K562 (cell line): ENCODE results near the gene MARK2. TPM values are rescaled to one million over a fixed set of nuclear protein-coding genes. Genes with fewer than 3 reads are reported as not detected.

Experiments
- BCL6 ChIP-seq: fragments of 250-450 bp; sonication (Bioruptor Pico); IDR thresholded peaks from 2 replicates; pipeline ENCODE4 v1.4.0; 2020
- CEBPG ChIP-seq, 3 experiments: fragments of 200-800 bp in 1 of 3; sonication (Bioruptor generic) in 1 of 3; sonication (generic) in 1 of 3; formaldehyde crosslinking in 1 of 3; IDR thresholded peaks in 2 of 3; conservative IDR thresholded peaks in 1 of 3; 2 replicates each; pipeline versions ENCODE4 v1.6.1 to v1.8.0; 2016 to 2022; ENCODE audit warnings: missing compliant biosample characterization in 2 of 3, missing genetic modification characterization in 2 of 3, mild to moderate bottlenecking in 1 of 3, missing genetic modification reagents in 1 of 3
- CEBPZ ChIP-seq: fragments of 150-350 bp; IDR thresholded peaks from 2 replicates; pipeline ENCODE4 v1.6.1; 2014; ENCODE audit warnings: low read depth, mild to moderate bottlenecking, low read length, borderline replicate concordance
- CHD1 ChIP-seq: fragments of 200-600 bp; sonication (generic); IDR thresholded peaks from one replicate; pipeline ENCODE4 v1.6.1; 2012; ENCODE audit warnings: mild to moderate bottlenecking, moderate library complexity, low read length, inconsistent platforms
- CHD2 ChIP-seq: IDR thresholded peaks from 2 replicates; pipeline ENCODE4 v1.6.1; 2011; ENCODE audit warnings: low read depth, low read length
- COPS2 ChIP-seq: fragments of 450-650 bp; conservative IDR thresholded peaks from 2 replicates; pipeline ENCODE4 v1.6.1; 2016; ENCODE audit warnings: mild to moderate bottlenecking, moderate library complexity
- DIDO1 ChIP-seq: fragments of 450-650 bp; IDR thresholded peaks from 2 replicates; pipeline ENCODE4 v1.6.1; 2016; ENCODE audit warnings: low read depth, missing biosample characterization, missing genetic modification characterization
- ESRRA ChIP-seq: fragments of 450-650 bp; IDR thresholded peaks from 2 replicates; pipeline ENCODE4 v1.6.1; 2014; ENCODE audit warnings: low read depth, mild to moderate bottlenecking, moderate library complexity, borderline replicate concordance
- FOXK1 ChIP-seq: sonication (generic); formaldehyde crosslinking; IDR thresholded peaks from 2 replicates; pipeline ENCODE4 v1.8.0; 2022; ENCODE audit warnings: missing genetic modification reagents, mild to moderate bottlenecking, borderline replicate concordance
- GATAD2B ChIP-seq: fragments of 450-650 bp; IDR thresholded peaks from 2 replicates; pipeline ENCODE4 v1.6.1; 2017; ENCODE audit warnings: mild to moderate bottlenecking, borderline replicate concordance
- HCFC1 ChIP-seq: IDR thresholded peaks from 2 replicates; pipeline ENCODE4 v1.6.1; 2012; ENCODE audit warnings: low read depth, low read length, improper control_type of control experiment
- HOXB6 ChIP-seq: fragments of 250-450 bp; sonication (Bioruptor Pico); IDR thresholded peaks from 2 replicates; pipeline ENCODE4 v1.5.1; 2022; ENCODE audit warnings: mild to moderate bottlenecking, borderline replicate concordance
- LCOR ChIP-seq: sonication (generic); formaldehyde crosslinking; IDR thresholded peaks from 2 replicates; pipeline ENCODE4 v1.8.0; 2022; ENCODE audit warnings: mild to moderate bottlenecking, missing genetic modification reagents
- NFIC ChIP-seq: fragments of 450-650 bp; IDR thresholded peaks from 2 replicates; pipeline ENCODE4 v1.6.1; 2017; ENCODE audit warnings: mild to moderate bottlenecking, inconsistent platforms
- NR1H2 ChIP-seq: sonication (generic); formaldehyde crosslinking; IDR thresholded peaks from 2 replicates; pipeline ENCODE4 v1.4.0; 2020; ENCODE audit warnings: mild to moderate bottlenecking, missing genetic modification reagents
- NR3C1 ChIP-seq: sonication (generic); formaldehyde crosslinking; IDR thresholded peaks from 2 replicates; pipeline ENCODE4 v1.8.1; 2022; ENCODE audit warnings: missing genetic modification reagents
- U2AF1 ChIP-seq: fragments of 200-400 bp; formaldehyde crosslinking; optimal IDR thresholded peaks from 2 replicates; pipeline ENCODE3; 2017; ENCODE audit warnings: mild to moderate bottlenecking, low read depth, low read length, moderate library complexity
- UBTF ChIP-seq, 2 experiments: IDR thresholded peaks; 2 replicates each; pipeline ENCODE4 v1.6.1; 2012; ENCODE audit warnings: improper control_type of control experiment in 2 of 2, low read depth in 2 of 2, low read length in 2 of 2, borderline replicate concordance in 1 of 2
- ZBTB7A ChIP-seq: IDR thresholded peaks from 2 replicates; pipeline ENCODE4 v1.6.1; 2011; ENCODE audit warnings: low read depth, mild to moderate bottlenecking, low read length, moderate library complexity, borderline replicate concordance; ENCODE audit not compliant: control insufficient read depth
- ZNF263 ChIP-seq: sonication (generic); formaldehyde crosslinking; IDR thresholded peaks from 2 replicates; pipeline ENCODE4 v1.8.0; 2022; ENCODE audit warnings: mild to moderate bottlenecking, missing genetic modification reagents, borderline replicate concordance
- polyA plus RNA-seq, 8 experiments: library from polyadenylated mRNA; depleted of rRNA in 4 of 8; stranded (reverse) in 5 of 8; unstranded in 3 of 8; fragments of >200 nt; fragmentation: Nextera tagmentation in 2 of 8; fragmentation: Illumina TruSeq in 1 of 8; extraction: Ambion mirVana in 2 of 8; extraction: Trizol in 1 of 8; gene quantifications; 2 replicates each; pipeline versions ENCODE4 v1.2.1 to v1.2.3, GENCODE V29; 2011 to 2014; ENCODE audit warnings: inconsistent platforms in 1 of 8, missing spikeins in 1 of 8
- total RNA-seq, 7 experiments: library from RNA; depleted of rRNA in 6 of 7; stranded (reverse); fragments of >200 nt in 6 of 7; fragmentation: Illumina TruSeq in 2 of 7; extraction: Trizol in 2 of 7; gene quantifications; 2 replicates each; pipeline versions ENCODE4 v1.2.1 to v1.2.3, GENCODE V29; 2011 to 2021; ENCODE audit warnings: low replicate concordance in 1 of 7

MARK2 gene
- total and polyA plus RNA-seq, 9 of the 15 experiments (the other 6 are each of a cell fraction or from before 2014, with no cell fraction given) = 0.32 to 43.5 (median 15.1) TPM

- TF ChIP-seq CEBPZ (no peak), ESRRA (peak; percentile 65; the same call in 1 of the 2 replicates), NR3C1 (CRISPR knock-in tag) (no peak), NR1H2 (CRISPR knock-in tag) (no peak), CHD2 (peak; percentile 35; the same call in 1 of the 2 replicates), CHD1 (no peak), BCL6 (CRISPR knock-in tag) (no peak), GATAD2B (no peak), ZNF263 (peak; percentile 30; the same call in 1 of the 2 replicates), U2AF1 (no peak), HOXB6 (CRISPR knock-in tag) (no peak), HCFC1 (no peak), DIDO1 (no peak), COPS2 (no peak), UBTF (IDR thresholded peaks at IDR 0.05; ENCODE audit: borderline replicate concordance in 1 of 2, low read depth in 2 of 2, low read length in 2 of 2) (peak; percentile 56 to 93; a peak in 2 of 4 replicates), ZBTB7A (peak; percentile 58; the same call in 1 of the 2 replicates), CEBPG (CRISPR knock-in tag; IDR thresholded peaks at IDR 0.05) (no peak), CEBPG (tag; conservative IDR thresholded peaks at IDR 0.05 in 1 of 2, IDR thresholded peaks at IDR 0.05 in 1 of 2) (no peak), NFIC (peak; percentile 14; the same call in 1 of the 2 replicates), FOXK1 (CRISPR knock-in tag) (no peak), LCOR (CRISPR knock-in tag) (0 out of 2 replicates have a peak, but pooled peaks have one; percentile 53)
These were observed 79.0 kb downstream of the MARK2 start (continued) for GRCh38 chr11:63917692-63918506.
